ENCODE measurements around the gene MTAP.
A peak's percentile ranks its signal among the peaks of the same experiment; 100 is the strongest.

MTAP gene

GRCh38 chr9:21974722-21975409 lies 172.4 kb downstream of the MTAP start:
- TF ChIP-seq REST (IDR thresholded peaks at IDR 0.05; ENCODE audit: insufficient read depth in 1 of 2, low read depth in 2 of 2, low read length in 2 of 2) = no peak
- TF ChIP-seq POLR2AphosphoS5 (IDR thresholded peaks at IDR 0.05; ENCODE audit: low read depth, low read length) = peak; percentile 27; the same call in 1 of the 2 replicates
- TF ChIP-seq SIN3A (IDR thresholded peaks at IDR 0.05; ENCODE audit: borderline replicate concordance, insufficient read depth, low read length) = peak; percentile 76; the same call in 1 of the 2 replicates
- peak; percentile 25 for TF ChIP-seq FOXP2 (optimal IDR thresholded peaks at IDR 0.05; ENCODE audit: borderline replicate concordance, extremely low read depth, extremely low read length, insufficient read depth)
- no peak for TF ChIP-seq TAF1 (IDR thresholded peaks at IDR 0.05; ENCODE audit: borderline replicate concordance, insufficient read depth, low read length)

GRCh38 chr9:21976334-21976875 lies 174.0 kb downstream of the MTAP start:
- TF ChIP-seq POLR2AphosphoS5 (IDR thresholded peaks at IDR 0.05; ENCODE audit: low read depth, low read length) (no peak), REST (IDR thresholded peaks at IDR 0.05; ENCODE audit: insufficient read depth in 1 of 2, low read depth in 2 of 2, low read length in 2 of 2) (no peak), TAF1 (IDR thresholded peaks at IDR 0.05; ENCODE audit: borderline replicate concordance, insufficient read depth, low read length) (no peak), FOXP2 (optimal IDR thresholded peaks at IDR 0.05; ENCODE audit: borderline replicate concordance, extremely low read depth, extremely low read length, insufficient read depth) (no peak), SIN3A (IDR thresholded peaks at IDR 0.05; ENCODE audit: borderline replicate concordance, insufficient read depth, low read length) (no peak)

GRCh38 chr9:21982391-21982790 lies 180.0 kb downstream of the MTAP start:
- no peak for TF ChIP-seq FOXP2 (optimal IDR thresholded peaks at IDR 0.05; ENCODE audit: borderline replicate concordance, extremely low read depth, extremely low read length, insufficient read depth)
- TF ChIP-seq SIN3A (IDR thresholded peaks at IDR 0.05; ENCODE audit: borderline replicate concordance, insufficient read depth, low read length) = no peak
- no peak for TF ChIP-seq REST (IDR thresholded peaks at IDR 0.05; ENCODE audit: insufficient read depth in 1 of 2, low read depth in 2 of 2, low read length in 2 of 2)
- no peak for TF ChIP-seq TAF1 (IDR thresholded peaks at IDR 0.05; ENCODE audit: borderline replicate concordance, insufficient read depth, low read length)
- no peak for TF ChIP-seq POLR2AphosphoS5 (IDR thresholded peaks at IDR 0.05; ENCODE audit: low read depth, low read length)

GRCh38 chr9:21982861-21983560 lies 180.6 kb downstream of the MTAP start:
- TF ChIP-seq REST (IDR thresholded peaks at IDR 0.05; ENCODE audit: insufficient read depth in 1 of 2, low read depth in 2 of 2, low read length in 2 of 2) = no peak
- TF ChIP-seq SIN3A (IDR thresholded peaks at IDR 0.05; ENCODE audit: borderline replicate concordance, insufficient read depth, low read length) = no peak
- TF ChIP-seq POLR2AphosphoS5 (IDR thresholded peaks at IDR 0.05; ENCODE audit: low read depth, low read length) = no peak
- no peak for TF ChIP-seq TAF1 (IDR thresholded peaks at IDR 0.05; ENCODE audit: borderline replicate concordance, insufficient read depth, low read length)
- no peak for TF ChIP-seq FOXP2 (optimal IDR thresholded peaks at IDR 0.05; ENCODE audit: borderline replicate concordance, extremely low read depth, extremely low read length, insufficient read depth)

All from PFSK-1 (cell line).